ENCODE data around the gene MRPS23. TPM values are rescaled to one million over a fixed set of nuclear protein-coding genes. Genes with fewer than 3 reads are reported as not detected.
A peak's percentile ranks its signal among the peaks of the same experiment; 100 is the strongest.

Gene MRPS23
- total and polyA plus RNA-seq, 2 of the 13 experiments (the other 11 are each of a cell fraction or from before 2014, with no cell fraction given) = 63.2 to 181 TPM

GRCh38 chr17:57868007-57868909, 18.4 kb upstream of the MRPS23 start (continued):
- no peak for TF ChIP-seq ZNF18 (CRISPR knock-in tag; IDR thresholded peaks at IDR 0.05; ENCODE audit: insufficient replicate concordance)
- TF ChIP-seq ZBTB38 (CRISPR knock-in tag; IDR thresholded peaks at IDR 0.05) = peak; percentile 70; the same call in 1 of the 2 replicates
- TF ChIP-seq HNF1A (IDR thresholded peaks at IDR 0.05; ENCODE audit: low read depth) = no peak
- no peak for TF ChIP-seq HNF1A (CRISPR knock-in tag; IDR thresholded peaks at IDR 0.05; ENCODE audit: borderline replicate concordance)
- TF ChIP-seq FOSL1 (CRISPR knock-in tag; IDR thresholded peaks at IDR 0.05; ENCODE audit: borderline replicate concordance) = no peak
- no peak for TF ChIP-seq HDAC1 (CRISPR knock-in tag; IDR thresholded peaks at IDR 0.05)
- no peak for TF ChIP-seq HDAC2 (CRISPR knock-in tag; IDR thresholded peaks at IDR 0.05)
- no peak for TF ChIP-seq DR1 (CRISPR knock-in tag; IDR thresholded peaks at IDR 0.05)
- TF ChIP-seq ZFX (CRISPR knock-in tag; IDR thresholded peaks at IDR 0.05; ENCODE audit: low read depth) = peak; percentile 29
- no peak for TF ChIP-seq ZNF839 (CRISPR knock-in tag; IDR thresholded peaks at IDR 0.05; ENCODE audit: borderline replicate concordance)
- TF ChIP-seq KAT7 (CRISPR knock-in tag; IDR thresholded peaks at IDR 0.05; ENCODE audit: borderline replicate concordance) = no peak
- TF ChIP-seq MLX (CRISPR knock-in tag; IDR thresholded peaks at IDR 0.05) = no peak
- TF ChIP-seq STAT6 (CRISPR knock-in tag; IDR thresholded peaks at IDR 0.05; ENCODE audit: borderline replicate concordance) = no peak
- 0 out of 2 replicates have a peak, but pooled peaks have one; percentile 58 for TF ChIP-seq ZBTB4 (CRISPR knock-in tag; IDR thresholded peaks at IDR 0.05; ENCODE audit: borderline replicate concordance)

All from HepG2 (cell line).